OCI-M2 (cell line): ENCODE data around the gene SMYD3.

Experiments used
- DNase-seq: peaks from one replicate; lab custom pipeline; 2025; ENCODE audit not compliant: unreplicated experiment; lab: John Stamatoyannopoulos, UW

Gene SMYD3

DNA sequence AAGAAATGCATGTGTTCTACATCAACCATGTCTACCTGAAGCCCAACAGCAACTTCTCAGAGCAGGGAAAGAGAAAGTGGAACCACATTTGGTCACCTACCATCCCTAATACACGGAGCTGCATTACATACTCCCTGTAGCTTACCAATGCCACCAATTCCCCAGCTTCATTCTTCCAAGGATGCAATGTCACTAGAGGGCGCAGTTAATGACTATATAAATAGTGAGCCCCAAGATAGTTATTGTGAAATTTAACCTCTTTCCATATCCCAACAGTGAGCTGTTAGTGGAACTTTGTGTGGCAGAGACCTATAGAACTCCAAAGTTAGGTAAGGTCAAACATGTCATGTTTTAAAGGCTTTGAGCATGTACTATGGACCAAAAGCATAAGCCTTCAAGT lies 618.3 kb downstream of the SMYD3 start:
- DNase-seq = no peak

DNA sequence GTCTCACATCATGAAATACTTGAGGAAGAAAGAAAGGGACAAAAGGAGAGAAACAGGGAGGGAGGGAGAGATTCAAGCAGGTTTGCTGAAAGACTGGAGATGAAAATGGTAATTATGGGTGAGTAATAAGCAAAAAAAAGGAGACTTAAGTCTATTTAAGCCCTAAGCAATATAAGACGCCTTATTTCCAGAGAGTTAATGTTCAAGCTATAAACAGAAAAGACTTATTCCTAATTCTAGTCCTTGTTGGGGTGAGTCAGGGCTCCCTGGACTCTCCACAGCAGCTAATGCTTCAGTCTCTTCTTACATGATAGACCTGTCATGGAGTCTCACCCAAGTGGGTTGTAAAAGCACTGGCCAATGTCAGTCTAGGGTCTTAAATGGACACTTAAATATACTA lies 619.2 kb downstream of the SMYD3 start:
- no peak for DNase-seq

DNA sequence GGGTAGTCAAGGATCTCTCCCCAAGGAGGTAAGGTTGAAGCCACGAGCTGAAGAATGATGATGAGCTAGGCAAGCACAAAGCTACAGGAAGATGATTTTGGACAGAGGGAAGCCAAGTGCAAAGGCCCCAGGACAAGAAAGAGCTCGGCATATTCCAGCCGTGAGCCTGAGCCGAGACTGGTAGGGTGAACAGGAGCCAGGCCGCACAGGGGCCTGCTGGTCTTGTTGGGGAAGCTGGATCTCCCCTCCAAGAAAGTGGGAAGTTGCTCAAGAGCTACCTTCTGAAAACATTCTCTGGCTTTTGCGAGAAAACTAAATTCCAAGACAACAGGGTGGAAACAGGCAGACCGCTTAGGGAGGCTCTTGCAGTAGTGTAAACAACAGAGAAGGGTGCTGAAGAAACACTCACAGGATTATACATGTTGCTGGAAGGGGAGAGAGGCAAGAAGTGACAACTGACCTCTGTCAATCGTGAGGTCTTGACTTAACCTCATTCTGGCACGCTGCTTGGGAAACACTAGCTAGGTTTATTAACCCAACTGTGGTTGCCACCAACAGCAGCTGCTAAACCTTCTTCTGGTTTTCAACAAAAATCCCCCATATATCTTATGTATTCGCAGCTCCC lies 625.2 kb downstream of the SMYD3 start:
- no peak for DNase-seq

DNA sequence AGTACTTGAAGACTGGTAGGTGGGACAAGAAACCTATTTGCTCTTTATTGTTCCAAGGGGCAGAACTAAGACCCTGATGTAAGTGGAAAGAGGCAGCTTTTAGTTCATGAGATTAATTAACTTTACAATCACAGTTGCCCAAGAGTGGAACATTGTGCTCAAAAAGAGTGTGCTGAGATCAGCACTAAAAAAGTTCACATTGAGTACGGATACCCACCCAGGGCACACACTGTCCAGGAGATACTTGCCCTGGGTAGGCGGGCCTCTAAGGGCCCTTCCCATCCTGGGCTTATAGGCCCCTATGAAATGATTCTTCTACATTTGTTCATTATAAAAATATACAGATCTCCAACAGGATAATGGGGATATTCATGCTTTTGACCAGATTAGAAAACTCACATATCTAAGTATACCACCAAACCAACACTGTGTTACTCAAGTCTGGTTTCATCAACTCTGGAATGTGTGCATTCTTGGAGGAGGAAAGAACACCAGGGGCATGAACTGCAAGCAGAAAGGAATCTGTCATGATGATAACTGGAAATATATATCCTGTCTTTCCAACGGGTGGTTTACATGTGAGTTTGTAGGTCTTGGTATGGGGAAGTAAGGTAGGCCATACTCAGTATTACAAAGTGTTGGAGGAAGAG lies 626.2 kb downstream of the SMYD3 start:
- no peak for DNase-seq

DNA sequence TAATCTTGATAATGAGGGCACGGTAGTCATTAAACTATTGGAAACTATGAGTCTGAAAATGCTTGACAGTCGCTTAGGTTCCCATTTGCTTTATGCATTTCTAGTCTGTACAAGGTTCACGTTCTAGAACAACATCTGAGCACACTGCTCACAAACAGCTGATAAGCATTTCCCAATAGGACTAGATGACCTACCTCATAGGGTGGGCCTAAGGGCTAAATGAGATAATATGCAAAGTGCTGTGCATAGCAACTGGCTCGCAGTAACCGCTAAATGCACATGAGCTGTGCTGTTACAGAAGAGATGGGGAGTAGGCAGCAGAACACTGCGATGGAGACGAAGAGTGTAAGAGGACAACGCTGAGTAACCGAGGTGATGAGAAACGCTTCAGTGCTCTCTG lies 628.0 kb downstream of the SMYD3 start:
- DNase-seq = no peak

DNA sequence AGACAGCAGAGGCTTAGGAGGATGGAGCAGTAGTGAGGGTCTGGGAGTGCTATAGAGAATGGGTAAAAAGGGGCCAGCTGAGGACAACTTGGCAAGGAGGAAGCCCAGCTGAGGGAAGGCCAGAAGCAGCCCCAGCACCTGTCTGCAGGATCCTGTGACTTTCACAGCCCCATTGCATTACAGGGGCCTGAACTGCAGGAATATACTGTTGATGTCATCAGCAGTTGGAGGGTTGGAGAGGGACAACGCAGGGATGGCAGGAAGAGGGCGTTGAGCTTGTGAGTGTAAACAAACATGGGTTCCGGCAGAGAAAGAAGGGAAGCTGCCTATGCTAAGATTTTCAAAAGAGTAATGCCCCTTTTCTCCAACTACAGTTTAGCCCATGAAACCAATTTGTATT lies 628.5 kb downstream of the SMYD3 start:
- no peak for DNase-seq

DNA sequence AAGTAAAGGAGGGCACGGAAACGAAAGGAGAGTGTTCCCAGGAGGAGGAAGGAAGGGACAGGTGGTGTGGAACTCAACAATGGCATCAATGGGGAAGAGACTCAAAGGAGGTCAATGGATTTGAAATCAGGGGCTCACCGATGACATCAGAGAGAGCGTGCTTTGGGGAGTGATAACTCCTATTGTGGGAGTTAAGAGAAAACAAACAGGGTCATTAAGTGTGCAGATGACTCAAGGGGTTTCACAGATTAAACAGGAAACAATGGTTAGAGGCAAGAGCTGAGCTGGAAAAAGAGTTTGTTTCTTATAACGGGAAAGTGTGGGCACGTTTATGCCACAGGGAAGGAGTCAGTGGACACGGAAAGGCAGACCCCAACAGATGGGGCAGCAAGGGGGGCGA lies 629.1 kb downstream of the SMYD3 start:
- DNase-seq = no peak

DNA sequence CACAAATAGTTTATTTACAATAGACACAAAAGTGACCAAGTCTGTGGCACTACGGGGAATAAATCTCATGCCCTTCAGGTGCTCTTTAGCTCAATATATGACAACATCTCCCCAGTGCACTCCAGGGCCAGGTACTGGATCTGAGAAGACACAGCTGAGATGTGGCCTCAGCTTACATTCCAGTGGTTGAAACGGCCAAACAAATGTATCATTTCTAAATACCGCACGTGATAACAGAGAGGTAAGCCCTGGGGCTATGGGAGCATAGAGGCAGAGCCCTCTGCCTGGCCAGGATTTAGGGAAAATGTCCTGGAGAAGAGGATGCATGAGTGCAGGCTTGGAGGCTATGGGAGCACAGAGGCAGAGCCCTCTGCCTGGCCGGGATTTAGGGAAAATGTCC lies 630.5 kb downstream of the SMYD3 start:
- no peak for DNase-seq

DNA sequence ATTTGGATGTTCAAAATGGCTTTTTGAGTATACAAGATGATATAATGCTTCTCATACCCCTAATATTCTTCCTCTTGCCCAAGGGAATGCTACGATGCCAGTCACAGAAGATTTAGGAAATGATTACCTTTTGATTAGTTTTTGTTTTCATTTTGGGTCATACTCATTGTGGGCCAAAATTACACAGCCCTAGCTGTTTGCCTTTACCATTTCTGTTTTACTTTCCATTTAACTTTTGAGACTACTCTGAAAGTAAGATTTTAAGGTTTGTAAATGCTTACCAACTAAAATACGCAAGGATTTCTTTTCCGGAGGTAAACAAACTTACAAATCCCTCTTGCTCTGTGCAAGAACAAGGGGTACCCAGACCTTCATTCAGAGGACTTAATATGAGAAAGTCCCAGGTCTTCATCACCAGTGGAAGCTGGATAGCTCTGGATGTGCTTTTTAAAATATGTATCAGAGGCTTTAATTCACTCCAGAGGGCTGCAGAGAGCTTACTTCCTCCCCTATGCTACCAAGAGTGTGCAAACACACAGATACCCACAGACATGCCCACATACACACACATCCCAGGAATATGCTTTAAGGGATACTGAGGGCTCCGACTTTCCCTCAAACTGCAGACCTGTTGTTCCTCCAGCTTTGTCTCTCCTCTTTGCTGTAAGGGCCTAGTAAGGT lies 631.4 kb downstream of the SMYD3 start:
- DNase-seq = no peak

DNA sequence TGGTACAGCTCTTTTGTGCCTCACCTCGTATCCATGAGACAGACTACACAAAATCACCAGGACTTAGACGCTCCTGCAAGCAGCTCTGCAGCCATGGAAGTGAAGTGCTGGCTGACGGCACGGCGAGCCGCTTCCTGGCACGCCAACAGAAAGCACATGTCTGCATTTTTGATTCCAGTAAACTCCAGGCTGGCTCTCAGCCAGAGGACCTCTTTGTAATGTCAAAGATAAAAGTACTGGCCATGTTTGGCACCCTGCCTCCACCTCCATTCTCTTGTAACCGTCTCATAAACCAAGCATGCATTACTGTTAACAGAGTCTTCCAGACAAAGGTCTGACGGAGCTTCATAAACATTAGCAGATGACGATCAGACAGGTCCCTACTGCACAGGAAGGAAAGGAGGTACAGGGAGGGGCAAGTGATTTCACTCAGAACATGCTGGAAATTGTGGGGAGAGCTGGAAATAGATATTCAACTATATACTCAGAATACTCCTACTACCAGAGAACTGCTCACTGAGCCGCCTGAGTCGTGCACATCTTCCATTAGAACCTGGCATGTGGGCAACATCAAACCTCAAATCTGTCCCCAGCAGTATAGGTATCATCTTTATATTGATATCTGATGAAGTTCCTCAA lies 632.0 kb downstream of the SMYD3 start:
- DNase-seq = no peak

DNA sequence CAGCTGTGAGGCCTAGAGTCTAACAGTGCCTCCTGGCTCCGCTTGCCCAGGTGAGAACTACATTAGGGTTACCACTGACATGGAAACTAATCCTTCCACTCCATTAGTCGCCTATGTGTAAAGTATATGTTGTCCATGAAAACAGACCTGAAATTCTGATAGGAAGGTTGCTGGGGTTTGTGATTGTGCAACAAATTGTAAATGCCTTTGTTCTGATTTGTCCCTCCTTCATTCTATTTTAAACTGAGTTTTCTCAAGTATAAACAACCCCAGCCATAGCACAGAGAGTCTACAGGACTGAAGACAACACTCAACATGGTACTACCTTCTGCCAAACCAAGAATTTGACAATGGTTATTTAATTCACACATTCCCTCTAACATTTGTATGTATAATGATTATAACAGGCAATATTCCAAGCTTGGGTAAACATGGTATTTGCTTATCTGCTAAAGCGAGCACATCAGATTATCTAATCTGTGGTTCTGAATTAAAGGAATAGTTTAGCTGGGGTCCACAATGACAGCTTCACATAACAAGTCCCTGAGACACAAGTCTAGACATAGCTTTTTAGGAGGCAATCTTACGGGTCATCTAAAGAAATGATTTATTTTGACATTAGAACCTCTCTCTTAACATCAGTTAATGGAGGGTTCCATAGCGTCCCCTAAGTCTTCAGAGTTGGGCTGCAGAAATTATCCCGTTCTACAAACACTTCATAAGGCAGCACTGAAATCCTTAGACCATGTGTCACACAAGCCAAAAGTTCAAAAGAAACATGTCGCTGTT lies 633.0 kb downstream of the SMYD3 start:
- DNase-seq = no peak

DNA sequence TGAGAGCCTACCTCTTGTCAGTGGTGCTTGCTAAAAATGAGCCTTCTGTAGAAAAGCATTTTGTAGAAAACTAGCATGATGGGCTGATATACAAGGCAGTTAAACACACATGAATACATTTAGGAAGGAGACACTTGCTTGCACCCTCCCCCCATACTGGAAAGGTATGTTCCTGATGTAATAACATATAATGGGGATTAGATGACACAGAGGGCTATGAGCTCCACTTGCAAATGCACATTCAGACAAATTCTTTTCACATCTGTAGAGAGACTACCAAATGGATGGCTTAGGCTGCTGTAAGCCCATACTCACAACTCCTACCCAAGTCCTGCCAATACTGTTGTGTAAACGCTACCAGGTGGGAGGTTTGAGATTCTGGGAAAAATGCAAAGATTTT lies 634.0 kb downstream of the SMYD3 start:
- no peak for DNase-seq

DNA sequence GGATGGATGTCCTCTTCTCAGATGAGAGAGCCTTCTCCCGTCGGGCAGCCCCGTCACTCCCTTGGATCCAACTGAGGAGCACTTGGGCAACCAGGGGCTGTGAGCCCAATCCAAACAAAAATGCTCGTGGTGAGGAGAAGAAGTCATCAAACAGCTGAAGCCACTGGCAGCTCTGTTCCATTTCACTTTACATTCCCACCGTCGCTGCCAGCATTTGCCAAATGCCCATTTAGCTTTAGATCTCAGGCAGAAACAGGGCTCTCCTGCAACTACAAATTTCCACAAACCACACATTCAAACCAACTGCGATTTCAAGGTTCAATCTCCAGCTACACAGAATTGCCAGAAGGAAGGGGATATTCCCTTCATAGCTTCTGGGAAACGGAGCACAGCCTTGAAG lies 634.6 kb downstream of the SMYD3 start:
- DNase-seq = no peak

DNA sequence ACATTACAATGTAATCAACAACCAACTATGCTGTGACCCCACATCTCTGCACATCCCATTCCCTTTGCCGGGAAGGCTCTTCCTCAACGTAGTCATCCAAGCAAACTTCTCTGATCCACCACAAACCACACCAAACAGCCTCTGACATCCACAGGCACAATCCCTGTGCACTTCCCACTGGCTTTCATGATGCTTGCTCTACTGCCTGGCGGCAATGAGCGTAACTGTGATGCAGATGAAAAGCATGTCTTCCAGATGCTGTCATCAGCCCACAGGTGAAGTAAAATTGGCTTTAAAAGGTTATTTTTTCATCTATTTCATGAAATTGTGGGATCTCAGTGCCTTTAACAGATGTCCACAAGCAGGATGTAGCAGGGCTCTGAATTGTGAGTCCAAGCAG lies 635.2 kb downstream of the SMYD3 start:
- DNase-seq = no peak

DNA sequence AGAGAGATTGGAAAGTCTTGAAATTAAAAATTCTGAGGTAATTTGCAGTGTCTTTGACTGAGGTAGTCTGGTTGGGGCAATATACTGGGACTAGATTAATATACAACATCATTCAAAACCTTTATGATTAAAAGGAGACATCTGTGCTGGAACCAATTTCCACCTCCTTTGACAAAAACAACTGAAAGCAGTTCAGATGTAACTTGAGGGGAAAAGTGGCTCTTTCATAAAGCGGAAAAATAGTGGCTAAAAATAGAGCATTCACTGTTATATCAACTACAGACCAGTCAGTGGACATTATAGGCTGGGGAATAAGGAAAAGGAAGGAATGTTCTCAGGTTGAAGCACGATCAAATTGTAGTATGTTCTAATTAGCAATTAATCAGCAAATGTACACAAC lies 635.9 kb downstream of the SMYD3 start:
- no peak for DNase-seq

DNA sequence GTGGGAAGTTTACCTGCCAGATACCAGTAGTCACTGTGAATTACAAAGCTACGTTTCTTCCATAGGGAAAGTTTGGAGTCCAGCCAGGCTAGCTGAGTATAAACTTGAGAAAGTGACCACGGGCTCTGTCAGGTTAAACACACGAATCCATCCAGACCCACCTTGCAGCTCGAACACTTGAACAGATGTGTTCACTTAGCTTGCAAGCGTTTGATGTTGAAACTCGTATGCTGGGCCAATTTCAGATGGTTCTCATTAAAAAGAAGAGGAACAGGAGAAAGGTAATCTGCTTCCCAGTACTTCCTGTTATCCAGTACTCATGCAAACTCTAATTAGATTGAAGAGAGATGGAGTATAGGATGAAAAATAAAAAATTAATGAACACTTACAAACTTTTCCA lies 636.4 kb downstream of the SMYD3 start:
- DNase-seq = no peak

DNA sequence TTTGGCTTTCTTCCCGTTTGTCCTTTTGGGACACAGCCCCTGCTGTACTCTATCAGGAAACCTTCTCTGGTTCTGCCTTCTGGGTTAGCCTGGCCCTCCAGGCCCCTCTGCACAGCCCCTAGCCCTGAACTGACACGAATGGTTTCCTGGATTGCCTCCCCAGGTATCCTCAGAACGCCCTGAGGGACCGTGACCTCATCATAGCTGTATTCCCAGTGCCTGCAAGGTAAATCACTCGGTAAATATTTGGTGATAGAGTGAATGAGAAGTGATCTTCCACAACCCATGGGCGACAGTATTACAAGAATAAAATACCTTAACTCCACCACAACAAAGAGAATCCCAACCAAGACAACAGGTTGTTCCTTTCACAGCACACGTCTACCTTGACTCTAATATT lies 637.2 kb downstream of the SMYD3 start:
- no peak for DNase-seq

DNA sequence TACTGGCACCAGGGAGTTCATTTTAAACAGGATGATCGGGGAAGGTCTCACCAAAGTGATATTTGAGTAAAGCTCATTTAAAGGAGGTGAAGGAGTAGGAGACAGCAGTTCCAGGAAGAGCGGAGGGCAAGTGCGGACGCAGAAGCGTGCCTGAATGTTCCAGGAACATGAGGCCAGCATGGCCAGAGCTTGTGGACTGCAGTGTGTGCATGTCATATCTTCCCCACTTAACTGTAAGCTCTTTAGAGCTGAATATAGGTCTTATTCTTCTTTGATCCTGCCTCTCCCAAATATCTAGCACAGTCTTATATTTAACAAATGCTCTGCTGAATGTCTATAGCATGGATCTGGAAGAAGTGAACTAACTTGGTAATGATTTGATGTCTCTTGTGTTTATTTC lies 639.3 kb downstream of the SMYD3 start:
- no peak for DNase-seq

DNA sequence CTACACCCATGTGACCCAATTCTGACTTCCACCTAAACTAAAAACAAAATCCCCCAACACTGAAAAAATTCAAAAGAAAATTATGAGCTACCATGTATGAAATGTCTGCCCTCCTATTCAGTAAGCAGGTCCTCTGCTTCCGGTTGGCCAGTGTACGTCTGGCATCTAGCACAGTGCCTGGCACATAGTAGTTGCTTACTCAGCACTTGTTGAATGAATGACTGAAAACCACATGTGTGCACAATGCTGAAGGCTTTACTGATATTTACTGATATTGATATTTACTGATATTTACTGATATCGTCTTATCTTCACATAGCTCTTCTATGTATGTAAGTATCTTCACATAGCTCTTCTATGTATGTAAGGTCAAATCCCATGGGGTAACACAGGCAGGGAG lies 642.2 kb downstream of the SMYD3 start:
- DNase-seq = no peak

DNA sequence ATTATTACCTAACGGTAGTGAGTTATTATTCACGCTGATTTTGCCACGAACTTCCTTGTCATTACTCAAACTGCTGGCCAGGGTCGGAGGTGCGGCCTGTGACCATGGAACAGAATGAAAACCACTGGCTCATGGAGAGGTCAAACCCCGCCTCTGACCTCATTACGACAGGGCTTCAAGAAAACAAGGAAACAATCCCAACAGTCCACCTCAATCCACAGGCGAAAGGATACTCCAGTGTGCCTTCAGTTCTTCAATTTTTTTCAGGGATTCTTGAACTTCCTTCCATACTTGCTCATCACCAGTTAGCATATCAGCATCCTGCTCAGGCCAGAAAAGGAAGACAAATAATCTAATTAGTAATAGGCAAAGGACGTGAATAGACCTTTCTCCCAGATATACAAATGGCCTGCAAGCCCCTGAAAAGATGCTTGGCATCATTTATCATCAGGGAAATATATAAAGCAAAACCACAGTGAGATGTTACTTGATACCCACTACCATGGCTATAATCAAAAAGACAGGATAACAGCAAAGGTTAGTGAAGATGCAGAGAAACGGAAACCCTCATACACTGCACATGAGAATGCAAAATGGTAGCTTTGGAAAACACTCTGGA lies 643.4 kb downstream of the SMYD3 start:
- DNase-seq = no peak
